ENCODE measurements around the gene PIK3R6.

The PIK3R6 gene

DNA sequence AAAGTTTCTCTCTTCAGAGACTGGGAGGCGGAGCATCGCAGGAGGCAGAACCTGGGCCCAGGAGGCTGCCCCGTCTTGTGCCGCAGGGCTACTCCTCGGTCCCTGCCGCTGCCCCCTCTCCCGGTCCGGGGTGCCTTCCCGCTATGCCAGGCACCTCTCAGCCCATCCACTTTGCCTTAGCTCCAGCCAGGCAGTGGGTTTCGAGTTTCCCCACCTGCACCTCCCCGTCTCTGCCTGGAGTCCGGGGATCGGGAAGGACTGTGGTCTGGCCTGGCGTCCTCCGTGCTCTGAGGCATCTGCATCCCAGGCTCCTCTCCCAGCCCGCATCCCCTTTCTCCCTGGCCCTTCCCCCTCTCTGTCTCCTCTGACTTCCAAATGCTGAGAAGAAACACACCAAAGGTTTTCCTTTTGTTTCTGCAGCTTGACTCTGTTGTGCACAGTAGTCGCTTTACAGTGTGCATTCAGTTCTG lies 26.8 kb upstream of the PIK3R6 start:
- Histone ChIP-seq H2AK5ac (ENCODE audit: low read depth, low read length) (peak overlapping the region; percentile 36), H3K4me3 (ENCODE audit: low read length in 2 of 2) (peak overlapping the region in 1 of 2 donors; percentile 28), H3K27me3 (ENCODE audit: control insufficient read depth in 3 of 3, insufficient read depth in 3 of 3, low read depth in 1 of 3, low read length in 3 of 3) (peaks cover 0 to 7% (median 3%) of the 10 kb centered on the region in 3 experiments), H2BK15ac (ENCODE audit: low read length) (peak overlapping the region; percentile 83), H2AFZ (ENCODE audit: low read length) (peak overlapping the region; percentile 79), H4K8ac (ENCODE audit: low read depth, low read length) (no peak overlapping the region), H3K23ac (ENCODE audit: low read depth, low read length, poor library complexity) (peak overlapping the region; percentile 71), H3K4me2 (ENCODE audit: insufficient read depth, low read length, poor library complexity, severe bottlenecking) (peak overlapping the region; percentile 43), H3K27ac (replicated peaks; ENCODE audit: low read length) (no peak overlapping the region), H4K91ac (ENCODE audit: low read depth, low read length, poor library complexity) (no peak overlapping the region), H3K18ac (ENCODE audit: low read length) (peak overlapping the region; percentile 98), H2BK120ac (ENCODE audit: low read depth, low read length) (peak overlapping the region; percentile 33), H3K9me3 (replicated peaks in 1 of 2; ENCODE audit: control insufficient read depth in 2 of 2, insufficient read depth in 1 of 2, low read depth in 1 of 2, low read length in 2 of 2) (no peaks in the 10 kb centered on the region), H3K4ac (ENCODE audit: low read length) (no peak overlapping the region), H2BK12ac (ENCODE audit: low read length) (no peak overlapping the region), H2BK5ac (ENCODE audit: low read length) (no peak overlapping the region), H3K36me3 (replicated peaks in 1 of 2; ENCODE audit: control insufficient read depth in 2 of 2, insufficient read depth in 2 of 2, low read length in 2 of 2) (no peaks in the 10 kb centered on the region), H3K79me1 (ENCODE audit: low read depth, low read length) (peaks cover 2% of the 10 kb centered on the region), H3K14ac (ENCODE audit: low read length) (no peak overlapping the region), H3K4me1 (ENCODE audit: control insufficient read depth in 2 of 2, insufficient read depth in 1 of 2, low read depth in 1 of 2, low read length in 2 of 2) (peaks cover 1 to 13% of the 10 kb centered on the region in 2 donors), H3K9ac (ENCODE audit: low read depth, low read length, poor library complexity) (no peak overlapping the region)
- DNase-seq (ENCODE audit: low spot score): no peak
- WGBS, 2 donors (ENCODE audit: extremely low coverage in 2 of 2, insufficient read length in 2 of 2, insufficient replicate concordance in 1 of 2): no CpG with 5 or more reads among the region's 17 CpGs

DNA sequence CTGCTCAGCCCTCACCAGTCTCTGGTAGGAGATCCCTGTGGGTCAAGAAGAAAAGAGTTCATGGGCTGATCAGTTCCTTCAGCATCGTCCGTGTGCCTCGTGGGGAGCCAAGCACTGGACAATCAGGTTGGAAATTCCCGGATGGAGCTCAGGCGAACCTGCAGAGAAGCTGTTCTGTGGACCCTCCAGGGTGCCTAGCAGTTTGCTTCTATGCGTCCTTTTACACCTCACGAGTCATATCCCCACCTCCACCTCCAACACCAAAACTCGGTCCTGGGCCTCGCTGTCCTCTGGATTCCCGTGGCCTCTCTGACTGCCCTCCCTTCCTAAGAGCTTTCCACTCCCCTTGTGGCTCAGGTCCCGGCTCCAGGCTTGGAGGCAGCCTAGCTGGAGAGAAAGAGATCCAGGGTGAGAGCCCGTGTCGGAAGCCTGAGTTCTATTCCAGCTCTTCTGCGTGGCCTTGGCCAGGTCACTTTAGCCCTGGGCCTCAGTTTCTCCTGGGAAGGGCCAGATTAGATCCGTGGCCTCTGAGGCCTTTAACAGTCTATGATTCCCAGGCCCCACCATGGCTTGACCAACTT lies 26.2 kb upstream of the PIK3R6 start:
- H3K9me3 ChIP-seq (replicated peaks in 1 of 2; ENCODE audit: control insufficient read depth in 2 of 2, insufficient read depth in 1 of 2, low read depth in 1 of 2, low read length in 2 of 2): no peaks in the 10 kb centered on the region
- H3K4me2 ChIP-seq (ENCODE audit: insufficient read depth, low read length, poor library complexity, severe bottlenecking): no peak overlapping the region
- H3K14ac ChIP-seq (ENCODE audit: low read length): no peak overlapping the region
- peak overlapping the region; percentile 36 for H2AK5ac ChIP-seq (ENCODE audit: low read depth, low read length)
- peak overlapping the region; percentile 83 for H2BK15ac ChIP-seq (ENCODE audit: low read length)
- H3K4me3 ChIP-seq (ENCODE audit: low read length in 2 of 2): no peak overlapping the region
- peak overlapping the region; percentile 79 for H2AFZ ChIP-seq (ENCODE audit: low read length)
- H3K27me3 ChIP-seq (ENCODE audit: control insufficient read depth in 3 of 3, insufficient read depth in 3 of 3, low read depth in 1 of 3, low read length in 3 of 3): peaks cover 0 to 7% (median 3%) of the 10 kb centered on the region in 3 experiments
- H3K18ac ChIP-seq (ENCODE audit: low read length): peak overlapping the region; percentile 59
- H3K36me3 ChIP-seq (replicated peaks in 1 of 2; ENCODE audit: control insufficient read depth in 2 of 2, insufficient read depth in 2 of 2, low read length in 2 of 2): no peaks in the 10 kb centered on the region
- H3K4ac ChIP-seq (ENCODE audit: low read length): no peak overlapping the region
- H4K8ac ChIP-seq (ENCODE audit: low read depth, low read length): no peak overlapping the region
- peaks cover 2% of the 10 kb centered on the region for H3K79me1 ChIP-seq (ENCODE audit: low read depth, low read length)
- no peak overlapping the region for H4K91ac ChIP-seq (ENCODE audit: low read depth, low read length, poor library complexity)
- no peak overlapping the region for H3K27ac ChIP-seq (replicated peaks; ENCODE audit: low read length)
- no CpG with 5 or more reads among the region's 15 CpGs for WGBS, 2 donors (ENCODE audit: extremely low coverage in 2 of 2, insufficient read length in 2 of 2, insufficient replicate concordance in 1 of 2)
- no peak overlapping the region for H2BK12ac ChIP-seq (ENCODE audit: low read length)
- H3K9ac ChIP-seq (ENCODE audit: low read depth, low read length, poor library complexity): no peak overlapping the region
- DNase-seq (ENCODE audit: low spot score): no peak
- no peak overlapping the region for H3K23ac ChIP-seq (ENCODE audit: low read depth, low read length, poor library complexity)
- no peak overlapping the region for H2BK5ac ChIP-seq (ENCODE audit: low read length)
- peaks cover 1 to 14% of the 10 kb centered on the region in 2 donors for H3K4me1 ChIP-seq (ENCODE audit: control insufficient read depth in 2 of 2, insufficient read depth in 1 of 2, low read depth in 1 of 2, low read length in 2 of 2)
- no peak overlapping the region for H2BK120ac ChIP-seq (ENCODE audit: low read depth, low read length)

DNA sequence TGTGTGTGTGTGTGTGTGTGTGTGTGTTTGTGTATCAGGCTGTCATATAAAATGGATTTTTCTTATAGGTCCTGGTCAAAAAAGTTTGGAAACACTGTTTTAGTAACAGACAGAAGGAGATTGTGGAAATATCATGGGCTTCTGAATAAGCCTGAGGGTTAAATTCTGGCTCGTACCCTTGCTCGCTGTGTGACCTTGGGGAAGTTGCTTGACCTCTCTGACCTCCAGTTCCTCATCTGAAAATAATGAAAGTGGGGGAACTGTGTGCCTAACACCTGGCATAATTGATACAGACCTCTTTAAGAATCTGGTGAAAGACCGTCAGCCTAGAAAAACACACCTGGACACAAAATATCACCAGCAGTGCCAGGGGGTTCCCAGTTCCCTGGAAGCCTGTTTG lies 25.6 kb upstream of the PIK3R6 start:
- Histone ChIP-seq H2BK5ac (ENCODE audit: low read length) (no peak overlapping the region), H3K18ac (ENCODE audit: low read length) (no peak overlapping the region), H3K4me1 (ENCODE audit: control insufficient read depth in 2 of 2, insufficient read depth in 1 of 2, low read depth in 1 of 2, low read length in 2 of 2) (peaks cover 1 to 15% of the 10 kb centered on the region in 2 donors), H3K4me3 (ENCODE audit: low read length in 2 of 2) (no peak overlapping the region), H2BK15ac (ENCODE audit: low read length) (no peak overlapping the region), H3K4ac (ENCODE audit: low read length) (no peak overlapping the region), H4K91ac (ENCODE audit: low read depth, low read length, poor library complexity) (no peak overlapping the region), H3K27me3 (ENCODE audit: control insufficient read depth in 3 of 3, insufficient read depth in 3 of 3, low read depth in 1 of 3, low read length in 3 of 3) (peaks cover 0 to 7% (median 3%) of the 10 kb centered on the region in 3 experiments), H3K14ac (ENCODE audit: low read length) (no peak overlapping the region), H3K9me3 (replicated peaks in 1 of 2; ENCODE audit: control insufficient read depth in 2 of 2, insufficient read depth in 1 of 2, low read depth in 1 of 2, low read length in 2 of 2) (no peaks in the 10 kb centered on the region), H3K4me2 (ENCODE audit: insufficient read depth, low read length, poor library complexity, severe bottlenecking) (no peak overlapping the region), H3K23ac (ENCODE audit: low read depth, low read length, poor library complexity) (no peak overlapping the region), H3K9ac (ENCODE audit: low read depth, low read length, poor library complexity) (no peak overlapping the region), H3K36me3 (replicated peaks in 1 of 2; ENCODE audit: control insufficient read depth in 2 of 2, insufficient read depth in 2 of 2, low read length in 2 of 2) (no peaks in the 10 kb centered on the region), H2AFZ (ENCODE audit: low read length) (no peak overlapping the region), H3K27ac (replicated peaks; ENCODE audit: low read length) (no peak overlapping the region), H3K79me1 (ENCODE audit: low read depth, low read length) (peaks cover 2% of the 10 kb centered on the region), H2BK120ac (ENCODE audit: low read depth, low read length) (no peak overlapping the region), H2AK5ac (ENCODE audit: low read depth, low read length) (peak overlapping the region; percentile 36), H4K8ac (ENCODE audit: low read depth, low read length) (no peak overlapping the region), H2BK12ac (ENCODE audit: low read length) (no peak overlapping the region)
- WGBS, 2 donors (ENCODE audit: extremely low coverage in 2 of 2, insufficient read length in 2 of 2, insufficient replicate concordance in 1 of 2): no CpG with 5 or more reads among the region's 3 CpGs
- DNase-seq (ENCODE audit: low spot score): no peak

DNA sequence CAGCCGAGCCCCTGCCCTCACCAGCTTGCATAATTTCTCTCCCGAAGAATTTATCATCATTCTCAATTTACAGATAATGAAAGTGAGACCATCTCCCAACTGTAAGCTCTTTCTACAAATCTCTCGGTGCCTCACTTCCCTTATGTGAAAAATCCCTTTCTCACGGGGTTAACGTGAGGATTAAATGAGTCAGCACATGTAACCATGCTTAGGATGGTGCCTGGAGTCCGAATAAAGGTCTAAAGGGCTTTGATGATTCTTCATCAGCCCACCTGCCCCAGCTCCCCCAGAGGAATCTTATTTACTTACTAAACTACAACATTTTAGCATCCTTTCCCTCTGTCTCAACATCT lies 24.8 kb upstream of the PIK3R6 start:
- H2BK12ac ChIP-seq (ENCODE audit: low read length): no peak overlapping the region
- no peak overlapping the region for H2AK5ac ChIP-seq (ENCODE audit: low read depth, low read length)
- no peak overlapping the region for H4K8ac ChIP-seq (ENCODE audit: low read depth, low read length)
- no peak overlapping the region for H3K4me3 ChIP-seq (ENCODE audit: low read length in 2 of 2)
- H2BK5ac ChIP-seq (ENCODE audit: low read length): no peak overlapping the region
- peaks cover 1 to 15% of the 10 kb centered on the region in 2 donors for H3K4me1 ChIP-seq (ENCODE audit: control insufficient read depth in 2 of 2, insufficient read depth in 1 of 2, low read depth in 1 of 2, low read length in 2 of 2)
- no peak overlapping the region for H3K4me2 ChIP-seq (ENCODE audit: insufficient read depth, low read length, poor library complexity, severe bottlenecking)
- H2BK120ac ChIP-seq (ENCODE audit: low read depth, low read length): no peak overlapping the region
- no peak overlapping the region for H2BK15ac ChIP-seq (ENCODE audit: low read length)
- no peaks in the 10 kb centered on the region for H3K9me3 ChIP-seq (replicated peaks in 1 of 2; ENCODE audit: control insufficient read depth in 2 of 2, insufficient read depth in 1 of 2, low read depth in 1 of 2, low read length in 2 of 2)
- peaks cover 2% of the 10 kb centered on the region for H3K79me1 ChIP-seq (ENCODE audit: low read depth, low read length)
- H3K14ac ChIP-seq (ENCODE audit: low read length): no peak overlapping the region
- no peak overlapping the region for H3K27ac ChIP-seq (replicated peaks; ENCODE audit: low read length)
- peaks cover 0 to 7% (median 3%) of the 10 kb centered on the region in 3 experiments for H3K27me3 ChIP-seq (ENCODE audit: control insufficient read depth in 3 of 3, insufficient read depth in 3 of 3, low read depth in 1 of 3, low read length in 3 of 3)
- no peaks in the 10 kb centered on the region for H3K36me3 ChIP-seq (replicated peaks in 1 of 2; ENCODE audit: control insufficient read depth in 2 of 2, insufficient read depth in 2 of 2, low read length in 2 of 2)
- no peak overlapping the region for H4K91ac ChIP-seq (ENCODE audit: low read depth, low read length, poor library complexity)
- no peak overlapping the region for H3K4ac ChIP-seq (ENCODE audit: low read length)
- no peak overlapping the region for H2AFZ ChIP-seq (ENCODE audit: low read length)
- no CpG with 5 or more reads among the region's 6 CpGs for WGBS, 2 donors (ENCODE audit: extremely low coverage in 2 of 2, insufficient read length in 2 of 2, insufficient replicate concordance in 1 of 2)
- no peak overlapping the region for H3K18ac ChIP-seq (ENCODE audit: low read length)
- no peak overlapping the region for H3K9ac ChIP-seq (ENCODE audit: low read depth, low read length, poor library complexity)
- H3K23ac ChIP-seq (ENCODE audit: low read depth, low read length, poor library complexity): no peak overlapping the region
- no peak for DNase-seq (ENCODE audit: low spot score)

Data from neuronal stem cell (in vitro differentiated cells).